Osteoblast (primary cell): ENCODE data around the gene MRPL39. TPM values are rescaled to one million over a fixed set of nuclear protein-coding genes. Genes with fewer than 3 reads are reported as not detected.

Source experiments
- DNase-seq: peaks from one replicate; pipeline ENCODE4 v3.0.0; 2011; ENCODE audit warnings: low spot score, mixed read lengths; ENCODE audit not compliant: insufficient read length; ENCODE audit errors: missing footprints
- H2AFZ ChIP-seq: 2 replicates; pipeline ENCODE4 v1.6.0; 2011; ENCODE audit warnings: mild to moderate bottlenecking, low read length
- H3K27ac ChIP-seq: 2 replicates; pipeline ENCODE4 v1.5.1; 2011; ENCODE audit warnings: mild to moderate bottlenecking, low read depth, low read length, moderate library complexity
- H3K27me3 ChIP-seq: 2 replicates; pipeline ENCODE4 v1.6.0; 2012; ENCODE audit warnings: mild to moderate bottlenecking, control low read depth, inconsistent platforms, low read length, moderate library complexity; ENCODE audit not compliant: insufficient read depth
- H3K36me3 ChIP-seq: 2 replicates; pipeline ENCODE4 v1.5.1; 2011; ENCODE audit warnings: mild to moderate bottlenecking, low read length, control low read depth, moderate library complexity; ENCODE audit not compliant: insufficient read depth
- H3K4me1 ChIP-seq: 2 replicates; pipeline ENCODE4 v1.5.1; 2011; ENCODE audit warnings: mild to moderate bottlenecking, low read length, control low read depth, moderate library complexity; ENCODE audit not compliant: insufficient read depth
- H3K4me2 ChIP-seq: 2 replicates; pipeline ENCODE4 v1.6.0; 2011; ENCODE audit warnings: mild to moderate bottlenecking, low read length; ENCODE audit not compliant: insufficient read depth
- H3K4me3 ChIP-seq: fragments of 200-600 bp; sonication (generic); 3 replicates; pipeline ENCODE4 v1.5.1; 2012; ENCODE audit warnings: mild to moderate bottlenecking, low read length, inconsistent platforms; ENCODE audit not compliant: insufficient read depth
- H3K79me2 ChIP-seq: 2 replicates; pipeline ENCODE4 v1.6.0; 2012; ENCODE audit warnings: mild to moderate bottlenecking, low read length, control low read depth, inconsistent platforms; ENCODE audit not compliant: insufficient read depth
- H3K9me3 ChIP-seq: 2 replicates; pipeline ENCODE4 v1.5.1; 2011; ENCODE audit warnings: low read depth, low read length, control low read depth
- H4K20me1 ChIP-seq: 2 replicates; pipeline ENCODE4 v1.6.0; 2012; ENCODE audit warnings: mild to moderate bottlenecking, low read length, control low read depth; ENCODE audit not compliant: insufficient read depth
- total RNA-seq: library from RNA; depleted of rRNA; stranded (reverse); fragments of >200 nt; gene quantifications from 2 replicates; pipeline ENCODE4 v1.2.3, GENCODE V29; 2012
- TF ChIP-seq, protein P1 (sequence below): IDR thresholded peaks from 2 replicates; pipeline ENCODE4 v1.5.1; 2011; ENCODE audit warnings: mild to moderate bottlenecking, low read depth, low read length, moderate library complexity; ENCODE audit errors: extremely low read depth

The MRPL39 gene
- total RNA-seq, 1 donor = 28.2 TPM

DNA sequence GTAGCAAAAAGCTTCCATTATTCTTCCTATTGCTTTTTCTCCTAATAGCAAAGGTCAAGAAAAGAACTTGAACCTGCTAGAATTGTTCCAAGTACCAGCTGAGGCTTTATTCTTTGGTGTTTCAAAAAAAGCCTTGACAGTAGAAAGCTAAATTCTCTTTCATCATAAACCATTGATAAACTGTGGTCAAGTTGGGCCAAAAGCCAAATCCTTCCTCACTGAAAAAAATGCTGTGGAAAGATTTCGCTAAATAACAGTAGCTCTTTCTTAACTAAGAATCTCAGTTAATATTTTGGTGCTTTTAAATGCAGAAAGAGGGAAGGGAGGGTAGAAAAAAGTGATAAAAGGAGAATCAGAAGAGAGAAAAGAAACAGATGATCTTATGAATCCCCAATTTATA is 17.8 kb upstream of the MRPL39 start:
- Histone ChIP-seq H3K9me3 (no peaks in the 10 kb centered on the region), H4K20me1 (no peaks in the 10 kb centered on the region), H2AFZ (no peak overlapping the region), H3K4me3 (no peak overlapping the region), H3K36me3 (no peaks in the 10 kb centered on the region), H3K27me3 (peaks cover 3% of the 10 kb centered on the region), H3K79me2 (no peaks in the 10 kb centered on the region), H3K4me2 (no peak overlapping the region), H3K4me1 (no peaks in the 10 kb centered on the region), H3K27ac (no peak overlapping the region)
- no peak for DNase-seq
- TF ChIP-seq, protein P1, sequence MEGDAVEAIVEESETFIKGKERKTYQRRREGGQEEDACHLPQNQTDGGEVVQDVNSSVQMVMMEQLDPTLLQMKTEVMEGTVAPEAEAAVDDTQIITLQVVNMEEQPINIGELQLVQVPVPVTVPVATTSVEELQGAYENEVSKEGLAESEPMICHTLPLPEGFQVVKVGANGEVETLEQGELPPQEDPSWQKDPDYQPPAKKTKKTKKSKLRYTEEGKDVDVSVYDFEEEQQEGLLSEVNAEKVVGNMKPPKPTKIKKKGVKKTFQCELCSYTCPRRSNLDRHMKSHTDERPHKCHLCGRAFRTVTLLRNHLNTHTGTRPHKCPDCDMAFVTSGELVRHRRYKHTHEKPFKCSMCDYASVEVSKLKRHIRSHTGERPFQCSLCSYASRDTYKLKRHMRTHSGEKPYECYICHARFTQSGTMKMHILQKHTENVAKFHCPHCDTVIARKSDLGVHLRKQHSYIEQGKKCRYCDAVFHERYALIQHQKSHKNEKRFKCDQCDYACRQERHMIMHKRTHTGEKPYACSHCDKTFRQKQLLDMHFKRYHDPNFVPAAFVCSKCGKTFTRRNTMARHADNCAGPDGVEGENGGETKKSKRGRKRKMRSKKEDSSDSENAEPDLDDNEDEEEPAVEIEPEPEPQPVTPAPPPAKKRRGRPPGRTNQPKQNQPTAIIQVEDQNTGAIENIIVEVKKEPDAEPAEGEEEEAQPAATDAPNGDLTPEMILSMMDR = no peak

DNA sequence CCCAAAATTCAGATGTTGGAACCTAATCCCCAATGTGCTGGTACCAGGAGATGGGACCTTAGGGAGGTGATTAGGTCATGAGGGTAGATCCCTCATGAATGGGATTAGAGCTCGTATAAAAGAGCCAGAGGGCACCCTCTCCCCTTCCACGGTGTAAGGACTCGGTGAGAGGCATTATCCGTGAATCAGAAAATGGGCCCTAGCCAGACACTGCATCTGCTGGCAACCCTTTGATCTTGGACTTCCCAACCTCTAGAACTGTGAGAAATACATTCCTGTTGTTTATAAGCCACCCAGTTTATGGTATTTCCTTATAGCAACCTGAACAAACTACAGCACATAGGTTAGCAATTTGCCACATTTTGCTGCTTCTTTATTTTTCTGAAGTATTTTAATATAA is 17.2 kb upstream of the MRPL39 start:
- no peak for DNase-seq
- TF ChIP-seq, protein P1 = no peak
- H3K79me2 ChIP-seq = no peaks in the 10 kb centered on the region
- H3K36me3 ChIP-seq = no peaks in the 10 kb centered on the region
- no peak overlapping the region for H3K4me3 ChIP-seq
- no peak overlapping the region for H3K4me2 ChIP-seq
- H3K27ac ChIP-seq = no peak overlapping the region
- H3K9me3 ChIP-seq = no peaks in the 10 kb centered on the region
- H4K20me1 ChIP-seq = no peaks in the 10 kb centered on the region
- H2AFZ ChIP-seq = no peak overlapping the region
- H3K27me3 ChIP-seq = peaks cover 3% of the 10 kb centered on the region
- H3K4me1 ChIP-seq = no peaks in the 10 kb centered on the region

DNA sequence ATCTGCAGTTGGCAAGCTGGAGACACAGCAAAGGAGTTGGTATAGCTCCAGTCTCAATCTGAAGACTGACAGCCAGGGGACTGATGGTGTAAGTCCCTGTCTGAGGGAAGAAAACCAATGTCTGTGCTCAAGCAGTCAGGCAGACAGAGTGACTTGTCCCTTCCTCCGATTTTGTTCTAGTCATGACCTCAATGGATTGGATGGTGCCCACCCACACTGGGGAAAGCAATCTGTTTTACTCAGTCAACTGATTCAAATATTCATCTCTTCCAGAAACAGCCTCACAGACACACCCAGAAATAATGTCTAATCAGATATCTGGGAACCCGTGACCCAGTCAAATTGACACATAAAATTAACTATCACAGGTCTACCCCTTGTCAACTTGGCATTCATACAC is 11.9 kb upstream of the MRPL39 start:
- no peaks in the 10 kb centered on the region for H4K20me1 ChIP-seq
- no peak for DNase-seq
- no peak overlapping the region for H3K27ac ChIP-seq
- no peaks in the 10 kb centered on the region for H3K79me2 ChIP-seq
- H2AFZ ChIP-seq = no peak overlapping the region
- no peaks in the 10 kb centered on the region for H3K27me3 ChIP-seq
- TF ChIP-seq, protein P1 = no peak
- no peak overlapping the region for H3K4me2 ChIP-seq
- H3K9me3 ChIP-seq = no peaks in the 10 kb centered on the region
- no peaks in the 10 kb centered on the region for H3K4me1 ChIP-seq
- no peak overlapping the region for H3K4me3 ChIP-seq
- H3K36me3 ChIP-seq = no peaks in the 10 kb centered on the region

DNA sequence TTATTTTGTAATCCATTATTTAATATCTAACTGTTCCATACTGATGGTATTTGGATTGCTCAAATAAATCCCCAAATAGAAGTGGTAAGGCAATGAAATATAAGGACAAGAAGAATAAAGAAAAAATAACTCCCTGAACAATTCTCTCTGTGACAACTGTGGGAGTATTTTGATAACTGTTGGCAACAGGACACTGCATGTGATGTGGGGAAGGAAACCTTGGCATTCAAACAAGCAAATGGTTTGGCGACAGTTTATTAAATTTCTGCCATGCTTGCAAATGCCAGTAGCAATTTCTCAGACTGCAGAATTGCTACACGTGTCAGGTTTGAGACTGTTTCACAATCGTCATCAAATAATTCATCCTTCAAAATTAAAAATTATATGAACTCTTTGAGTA is 8.6 kb upstream of the MRPL39 start:
- H3K4me3 ChIP-seq = no peak overlapping the region
- no peaks in the 10 kb centered on the region for H4K20me1 ChIP-seq
- H3K36me3 ChIP-seq = no peaks in the 10 kb centered on the region
- no peaks in the 10 kb centered on the region for H3K9me3 ChIP-seq
- TF ChIP-seq, protein P1 = no peak
- H3K4me2 ChIP-seq = no peak overlapping the region
- H3K27me3 ChIP-seq = no peaks in the 10 kb centered on the region
- no peaks in the 10 kb centered on the region for H3K79me2 ChIP-seq
- no peaks in the 10 kb centered on the region for H3K4me1 ChIP-seq
- H2AFZ ChIP-seq = no peak overlapping the region
- no peak overlapping the region for H3K27ac ChIP-seq
- DNase-seq = no peak
